ENCODE data around the gene PIGK. TPM values are rescaled to one million over a fixed set of nuclear protein-coding genes. Genes with fewer than 3 reads are reported as not detected.

Gene PIGK
- polyA plus RNA-seq, 3 donors = 4.0 to 24.7 (median 19.4) TPM

DNA sequence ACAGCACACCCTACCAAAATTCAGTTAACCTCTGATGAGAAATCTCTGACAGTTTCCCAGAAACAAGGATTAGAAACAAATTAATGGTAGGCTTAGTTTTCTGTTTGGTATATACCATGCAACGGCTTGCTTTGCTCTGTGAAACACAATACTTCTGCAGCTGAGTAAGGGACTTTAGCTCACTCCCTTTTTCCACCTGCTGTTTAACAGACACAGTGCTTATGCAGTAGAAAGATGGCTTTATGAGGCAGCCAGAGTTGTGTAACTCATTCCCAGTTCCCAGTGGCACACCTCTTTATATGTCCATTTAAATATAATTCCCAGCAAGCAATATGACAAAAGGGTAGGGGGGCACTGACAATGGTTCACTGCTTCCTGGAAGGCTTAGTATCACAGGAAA, 124.0 kb downstream of the PIGK start:
- Mint-ChIP-seq H3K27ac (no peak overlapping the region), H3K4me1 (no peaks in the 10 kb centered on the region), H3K9me3 (no peaks in the 10 kb centered on the region), H3K4me3 (no peak overlapping the region), H3K27me3 (ENCODE audit: low read depth in 3 of 3) (no peaks in the 10 kb centered on the region), H3K36me3 (peaks cover 5 to 6% of the 10 kb centered on the region in 2 donors)
- Histone ChIP-seq H3K36me3 (replicated peaks in 1 of 2; ENCODE audit: control insufficient read depth in 1 of 2, insufficient read depth in 2 of 2, low read length in 2 of 2) (no peaks in the 10 kb centered on the region), H3K9me3 (replicated peaks in 1 of 2; ENCODE audit: control insufficient read depth in 1 of 2, insufficient read depth in 1 of 2, low read length in 2 of 2) (no peaks in the 10 kb centered on the region), H3K79me2 (ENCODE audit: insufficient read depth, low read length) (no peaks in the 10 kb centered on the region), H3K4me2 (replicated peaks; ENCODE audit: extremely low read depth, low read length, poor library complexity, severe bottlenecking) (no peak overlapping the region), H4K20me1 (ENCODE audit: insufficient read depth, low read length) (no peaks in the 10 kb centered on the region), H3K27me3 (ENCODE audit: control insufficient read depth in 2 of 2, insufficient read depth in 2 of 2, low read length in 2 of 2) (no peaks in the 10 kb centered on the region), H3K9ac (ENCODE audit: insufficient read depth, low read length, poor library complexity, severe bottlenecking) (no peak overlapping the region), H3K4me3 (replicated peaks in 1 of 3; ENCODE audit: low read depth in 2 of 3, low read length in 3 of 3) (no peak overlapping the region), H2AFZ (ENCODE audit: insufficient read depth, low read depth, low read length, poor library complexity, severe bottlenecking) (no peak overlapping the region), H3K27ac (ENCODE audit: low read depth in 1 of 2, low read length in 2 of 2) (no peak overlapping the region), H3K4me1 (ENCODE audit: control insufficient read depth in 1 of 2, insufficient read depth in 2 of 2, low read length in 2 of 2) (no peaks in the 10 kb centered on the region)
- TF ChIP-seq, protein P1, sequence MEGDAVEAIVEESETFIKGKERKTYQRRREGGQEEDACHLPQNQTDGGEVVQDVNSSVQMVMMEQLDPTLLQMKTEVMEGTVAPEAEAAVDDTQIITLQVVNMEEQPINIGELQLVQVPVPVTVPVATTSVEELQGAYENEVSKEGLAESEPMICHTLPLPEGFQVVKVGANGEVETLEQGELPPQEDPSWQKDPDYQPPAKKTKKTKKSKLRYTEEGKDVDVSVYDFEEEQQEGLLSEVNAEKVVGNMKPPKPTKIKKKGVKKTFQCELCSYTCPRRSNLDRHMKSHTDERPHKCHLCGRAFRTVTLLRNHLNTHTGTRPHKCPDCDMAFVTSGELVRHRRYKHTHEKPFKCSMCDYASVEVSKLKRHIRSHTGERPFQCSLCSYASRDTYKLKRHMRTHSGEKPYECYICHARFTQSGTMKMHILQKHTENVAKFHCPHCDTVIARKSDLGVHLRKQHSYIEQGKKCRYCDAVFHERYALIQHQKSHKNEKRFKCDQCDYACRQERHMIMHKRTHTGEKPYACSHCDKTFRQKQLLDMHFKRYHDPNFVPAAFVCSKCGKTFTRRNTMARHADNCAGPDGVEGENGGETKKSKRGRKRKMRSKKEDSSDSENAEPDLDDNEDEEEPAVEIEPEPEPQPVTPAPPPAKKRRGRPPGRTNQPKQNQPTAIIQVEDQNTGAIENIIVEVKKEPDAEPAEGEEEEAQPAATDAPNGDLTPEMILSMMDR (IDR thresholded peaks at IDR 0.05) = no peak
- no CpG with 5 or more reads among the region's 1 CpG for WGBS (ENCODE audit: insufficient coverage)
- DNase-seq = no peak
- intact Hi-C loops (cut with micrococcal nuclease) = no loop called here

DNA sequence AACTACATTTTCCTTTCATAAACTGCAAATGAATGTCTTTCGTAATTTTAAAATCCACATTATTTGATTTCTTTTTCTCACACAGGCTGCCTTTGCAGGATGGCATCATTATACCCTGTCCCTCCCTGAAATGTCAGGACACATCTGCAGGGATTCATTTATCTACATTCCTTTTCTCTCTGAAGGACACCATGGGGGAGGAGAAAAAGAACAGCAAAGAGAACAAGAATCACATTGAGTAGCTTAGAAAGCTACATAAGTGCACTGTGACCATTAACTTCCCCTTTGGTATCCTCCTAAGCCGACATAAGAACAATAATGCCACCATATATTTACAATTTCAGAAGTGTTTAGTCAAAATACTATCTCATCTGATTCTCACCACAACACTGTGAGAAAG, 129.5 kb downstream of the PIGK start:
- intact Hi-C loops (cut with micrococcal nuclease) = no loop called here
- Histone ChIP-seq H3K27me3 (ENCODE audit: control insufficient read depth in 2 of 2, insufficient read depth in 2 of 2, low read length in 2 of 2) (no peaks in the 10 kb centered on the region), H3K4me2 (replicated peaks; ENCODE audit: extremely low read depth, low read length, poor library complexity, severe bottlenecking) (no peak overlapping the region), H3K4me3 (replicated peaks in 1 of 3; ENCODE audit: low read depth in 2 of 3, low read length in 3 of 3) (no peak overlapping the region), H3K36me3 (replicated peaks in 1 of 2; ENCODE audit: control insufficient read depth in 1 of 2, insufficient read depth in 2 of 2, low read length in 2 of 2) (no peaks in the 10 kb centered on the region), H2AFZ (ENCODE audit: insufficient read depth, low read depth, low read length, poor library complexity, severe bottlenecking) (no peak overlapping the region), H3K4me1 (ENCODE audit: control insufficient read depth in 1 of 2, insufficient read depth in 2 of 2, low read length in 2 of 2) (no peaks in the 10 kb centered on the region), H4K20me1 (ENCODE audit: insufficient read depth, low read length) (no peaks in the 10 kb centered on the region), H3K27ac (ENCODE audit: low read depth in 1 of 2, low read length in 2 of 2) (no peak overlapping the region), H3K79me2 (ENCODE audit: insufficient read depth, low read length) (no peaks in the 10 kb centered on the region), H3K9me3 (replicated peaks in 1 of 2; ENCODE audit: control insufficient read depth in 1 of 2, insufficient read depth in 1 of 2, low read length in 2 of 2) (no peaks in the 10 kb centered on the region), H3K9ac (ENCODE audit: insufficient read depth, low read length, poor library complexity, severe bottlenecking) (no peak overlapping the region)
- H3K4me3 Mint-ChIP-seq = no peak overlapping the region
- H3K9me3 Mint-ChIP-seq = no peaks in the 10 kb centered on the region
- peaks cover 5 to 8% of the 10 kb centered on the region in 2 donors for H3K36me3 Mint-ChIP-seq
- no peak overlapping the region for H3K27ac Mint-ChIP-seq
- no CpG with 5 or more reads among the region's 2 CpGs for WGBS (ENCODE audit: insufficient coverage)
- DNase-seq = no peak
- TF ChIP-seq, protein P1 (IDR thresholded peaks at IDR 0.05) = no peak
- H3K27me3 Mint-ChIP-seq (ENCODE audit: low read depth in 3 of 3) = peaks cover 0 to 2% (median 0%) of the 10 kb centered on the region in 3 donors
- H3K4me1 Mint-ChIP-seq = no peaks in the 10 kb centered on the region
